ENCODE results near the gene PTPRM.

PTPRM gene

GRCh38 chr18:8286303-8286702, 719.2 kb downstream of the PTPRM start (continued):
- no peak for TF ChIP-seq ZNF473 (tag by site-specific recombination; IDR thresholded peaks at IDR 0.05)
- TF ChIP-seq ZNF785 (tag by site-specific recombination; IDR thresholded peaks at IDR 0.05): no peak

- ChIA-PET CTCF (no interaction called here), POLR2A (no interaction called here)
- H3K36me3 ChIP-seq (ENCODE audit: control insufficient read depth in 2 of 2, insufficient read depth in 1 of 2, low read length in 2 of 2): no peaks in the 10 kb centered on the region
- TF ChIP-seq PRDM4 (tag by site-specific recombination; IDR thresholded peaks at IDR 0.05) (no peak), ZBTB6 (tag by site-specific recombination; IDR thresholded peaks at IDR 0.05) (no peak), ZNF19 (tag by site-specific recombination; IDR thresholded peaks at IDR 0.05; ENCODE audit: low read depth) (no peak), SCRT1 (tag by site-specific recombination; IDR thresholded peaks at IDR 0.05; ENCODE audit: borderline replicate concordance) (no peak), ZBTB10 (tag by site-specific recombination; IDR thresholded peaks at IDR 0.05) (no peak)
- no peak overlapping the region for H3K4me3 ChIP-seq (ENCODE audit: low read depth, low read length)
- H3K27ac ChIP-seq (ENCODE audit: extremely low read depth, low read depth, low read length): no peak overlapping the region
- H3K9me3 ChIP-seq (ENCODE audit: control insufficient read depth, insufficient read depth, low read depth, low read length): no peaks in the 10 kb centered on the region
- H3K4me1 ChIP-seq (ENCODE audit: control insufficient read depth, insufficient read depth, low read length): no peaks in the 10 kb centered on the region
These were observed 720.2 kb downstream of the PTPRM start for GRCh38 chr18:8287196-8287885.

GRCh38 chr18:8288472-8289195, 721.5 kb downstream of the PTPRM start:
- ChIA-PET CTCF (interaction anchor here (1.4 kb wide), 1 partner anchor 46 kb away, joined by 3 read pairs; no protein-coding TSS in a partner anchor), POLR2A (no interaction called here)
- Histone ChIP-seq H3K4me1 (ENCODE audit: control insufficient read depth, insufficient read depth, low read length) (no peaks in the 10 kb centered on the region), H3K4me3 (ENCODE audit: low read depth, low read length) (no peak overlapping the region), H3K36me3 (ENCODE audit: control insufficient read depth in 2 of 2, insufficient read depth in 1 of 2, low read length in 2 of 2) (no peaks in the 10 kb centered on the region), H3K27ac (ENCODE audit: extremely low read depth, low read depth, low read length) (no peak overlapping the region), H3K9me3 (ENCODE audit: control insufficient read depth, insufficient read depth, low read depth, low read length) (no peaks in the 10 kb centered on the region)
- no peak for TF ChIP-seq ZNF473 (tag by site-specific recombination; IDR thresholded peaks at IDR 0.05)
- TF ChIP-seq GLI4 (tag by site-specific recombination; IDR thresholded peaks at IDR 0.05): no peak
- TF ChIP-seq ZXDB (tag by site-specific recombination; IDR thresholded peaks at IDR 0.05): no peak
- no peak for TF ChIP-seq TCF7L2 (IDR thresholded peaks at IDR 0.05; ENCODE audit: borderline replicate concordance, low read depth, low read length)
- no peak for TF ChIP-seq ZNF626 (tag by site-specific recombination; IDR thresholded peaks at IDR 0.05)
- no peak for TF ChIP-seq ZNF280D (tag by site-specific recombination; IDR thresholded peaks at IDR 0.05)

Measured in HEK293 (cell line).